Trophoblast cell (in vitro differentiated cells and primary cell): ENCODE measurements around the gene CCDC192.

Experiments
- DNase-seq, 2 donors: peaks; one replicate each; pipeline ENCODE4 v3.0.0-alpha.2; 2016
- H2AFZ ChIP-seq: 2 replicates; pipeline ENCODE4 v1.6.1; 2013; ENCODE audit warnings: low read length, moderate library complexity, mild to moderate bottlenecking; ENCODE audit not compliant: insufficient read depth, poor library complexity
- H2AK5ac ChIP-seq: 2 replicates; pipeline ENCODE4 v1.6.1; 2013; ENCODE audit warnings: mild to moderate bottlenecking, low read length
- H2BK120ac ChIP-seq: 2 replicates; pipeline ENCODE4 v1.6.1; 2013; ENCODE audit warnings: low read length, mild to moderate bottlenecking, moderate library complexity; ENCODE audit not compliant: insufficient read depth, poor library complexity
- H2BK12ac ChIP-seq: 2 replicates; pipeline ENCODE4 v1.6.1; 2013; ENCODE audit warnings: mild to moderate bottlenecking, low read length, moderate library complexity
- H2BK5ac ChIP-seq: 2 replicates; pipeline ENCODE4 v1.6.1; 2013; ENCODE audit warnings: low read length, low read depth, moderate library complexity, mild to moderate bottlenecking; ENCODE audit not compliant: poor library complexity
- H3K14ac ChIP-seq: 2 replicates; pipeline ENCODE4 v1.6.1; 2013; ENCODE audit warnings: mild to moderate bottlenecking, low read length
- H3K18ac ChIP-seq: 2 replicates; pipeline ENCODE4 v1.6.1; 2013; ENCODE audit warnings: mild to moderate bottlenecking, low read length
- H3K23ac ChIP-seq: 2 replicates; pipeline ENCODE4 v1.6.1; 2013; ENCODE audit warnings: low read length
- H3K27ac ChIP-seq: 2 replicates; pipeline ENCODE4 v1.5.1; 2013; ENCODE audit warnings: low read depth, mild to moderate bottlenecking, inconsistent platforms, low read length, moderate library complexity
- H3K27me3 ChIP-seq: 2 replicates; pipeline ENCODE4 v1.6.1; 2013; ENCODE audit warnings: inconsistent platforms, mild to moderate bottlenecking, low read length, moderate library complexity; ENCODE audit not compliant: insufficient read depth
- H3K36me3 ChIP-seq, 2 experiments: 1 replicate in 1 of 2; 2 replicates in 1 of 2; pipeline ENCODE4 v1.6.1; 2013; ENCODE audit warnings: low read length in 2 of 2, mild to moderate bottlenecking in 2 of 2, moderate library complexity in 1 of 2; ENCODE audit not compliant: insufficient read depth in 2 of 2, control insufficient read depth in 1 of 2
- H3K4ac ChIP-seq: 2 replicates; pipeline ENCODE4 v1.6.1; 2013; ENCODE audit warnings: low read depth, mild to moderate bottlenecking, low read length, moderate library complexity
- H3K4me1 ChIP-seq, 2 experiments: 1 replicate in 1 of 2; 2 replicates in 1 of 2; pipeline ENCODE4 v1.6.1; 2013; ENCODE audit warnings: low read length in 2 of 2, mild to moderate bottlenecking in 2 of 2, moderate library complexity in 1 of 2; ENCODE audit not compliant: insufficient read depth in 2 of 2, control insufficient read depth in 1 of 2
- H3K4me2 ChIP-seq: 2 replicates; pipeline ENCODE4 v1.6.1; 2013; ENCODE audit warnings: inconsistent platforms, mild to moderate bottlenecking, low read length, moderate library complexity
- H3K4me3 ChIP-seq: 2 replicates; pipeline ENCODE4 v1.5.1; 2013; ENCODE audit warnings: mild to moderate bottlenecking, low read depth, low read length, inconsistent platforms
- H3K79me1 ChIP-seq: one replicate; pipeline ENCODE4 v1.6.1; 2013; ENCODE audit warnings: low read length
- H3K79me2 ChIP-seq: 2 replicates; pipeline ENCODE4 v1.6.1; 2013; ENCODE audit warnings: low read length, mild to moderate bottlenecking; ENCODE audit not compliant: control insufficient read depth, insufficient read depth, poor library complexity
- H3K9ac ChIP-seq: 2 replicates; pipeline ENCODE4 v1.6.1; 2013; ENCODE audit warnings: mild to moderate bottlenecking, low read length
- H3K9me3 ChIP-seq: 2 replicates; pipeline ENCODE4 v1.6.1; 2013; ENCODE audit warnings: low read depth, mild to moderate bottlenecking, control low read depth, inconsistent platforms, low read length; ENCODE audit not compliant: insufficient read depth
- H4K12ac ChIP-seq: 2 replicates; pipeline ENCODE4 v1.6.1; 2013; ENCODE audit warnings: low read depth, mild to moderate bottlenecking, low read length, moderate library complexity
- H4K8ac ChIP-seq: 2 replicates; pipeline ENCODE4 v1.6.1; 2013; ENCODE audit warnings: low read depth, mild to moderate bottlenecking, low read length, moderate library complexity
- H4K91ac ChIP-seq: one replicate; pipeline ENCODE4 v1.6.1; 2013; ENCODE audit warnings: low read depth, mild to moderate bottlenecking, low read length, moderate library complexity
- WGBS: extraction: QIAGEN DNeasy Blood & Tissue Kit; methylation state at CpG from one replicate; pipeline ENCODE4 v1.1.7; 2013; ENCODE audit warnings: missing lambda C conversion rate; ENCODE audit not compliant: insufficient read length, insufficient coverage; ENCODE audit errors: extremely low coverage; 5-methylcytosine and 5-hydroxymethylcytosine counted together

The CCDC192 gene

DNA sequence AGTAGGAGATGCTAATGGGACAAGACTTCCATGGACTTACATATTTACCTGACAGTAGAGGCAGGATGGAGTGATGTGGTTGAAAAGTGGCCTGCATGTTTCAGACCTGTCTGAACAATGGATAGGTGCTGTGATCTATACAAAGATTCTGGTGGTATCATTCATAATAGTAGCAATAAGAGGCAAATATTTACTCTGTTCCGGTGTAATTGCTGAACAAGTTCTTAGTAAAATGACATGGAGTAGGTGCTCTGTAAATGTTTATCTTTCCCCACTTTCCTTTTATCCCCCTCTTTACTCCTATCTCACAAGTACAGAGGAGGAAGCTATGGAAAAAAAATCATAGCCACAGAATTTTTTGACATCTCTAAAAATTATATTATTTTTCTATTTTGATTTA lies 221.4 kb downstream of the CCDC192 start:
- Histone ChIP-seq H3K9ac (no peak overlapping the region), H4K91ac (no peak overlapping the region)

DNA sequence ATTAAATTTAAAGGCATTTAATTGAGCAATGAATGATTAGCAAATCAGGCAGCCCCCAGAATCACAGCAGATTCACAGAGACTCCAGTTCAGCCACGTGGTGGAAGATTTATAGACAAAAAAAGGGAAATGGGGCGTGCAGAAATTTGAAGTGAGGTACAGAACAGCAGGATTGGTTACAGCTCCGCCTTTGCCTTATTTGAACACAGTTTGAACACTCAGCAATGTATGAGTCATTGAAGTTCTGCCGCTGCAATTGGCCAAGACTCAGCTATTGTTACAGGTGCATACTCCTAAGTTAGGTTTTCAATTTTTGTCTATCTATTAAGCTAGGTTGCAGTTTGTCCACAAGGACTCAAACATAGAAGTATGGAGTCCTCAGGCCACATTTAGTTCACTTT lies 222.7 kb downstream of the CCDC192 start:
- Histone ChIP-seq H2BK5ac (no peak overlapping the region), H4K8ac (no peak overlapping the region), H3K18ac (no peak overlapping the region), H3K36me3 (no peaks in the 10 kb centered on the region), H3K27ac (no peak overlapping the region), H3K4me2 (no peak overlapping the region), H3K9ac (no peak overlapping the region), H2BK12ac (no peak overlapping the region), H4K91ac (no peak overlapping the region), H3K14ac (no peak overlapping the region), H3K79me2 (no peaks in the 10 kb centered on the region), H3K23ac (no peak overlapping the region), H3K4me1 (peaks cover 3 to 5% of the 10 kb centered on the region in 2 experiments), H2BK120ac (no peak overlapping the region), H3K9me3 (no peaks in the 10 kb centered on the region), H3K79me1 (no peaks in the 10 kb centered on the region), H3K4ac (no peak overlapping the region), H4K12ac (no peak overlapping the region), H3K27me3 (no peaks in the 10 kb centered on the region), H2AFZ (no peak overlapping the region), H3K4me3 (no peak overlapping the region), H2AK5ac (no peak overlapping the region)
- peak in 1 of 2 donors; percentile 23 for DNase-seq
- WGBS, result no CpG with 5 or more reads among the region's 4 CpGs

More for the DNA sequence above, 221.4 kb downstream of the CCDC192 start:
- Histone ChIP-seq H3K4me3 (no peak overlapping the region), H3K9me3 (no peaks in the 10 kb centered on the region), H2AFZ (no peak overlapping the region), H3K14ac (no peak overlapping the region), H3K36me3 (no peaks in the 10 kb centered on the region), H3K18ac (no peak overlapping the region), H3K27me3 (no peaks in the 10 kb centered on the region), H3K4me2 (no peak overlapping the region), H2BK12ac (no peak overlapping the region), H3K79me2 (no peaks in the 10 kb centered on the region), H2BK120ac (no peak overlapping the region), H3K27ac (no peak overlapping the region), H2AK5ac (no peak overlapping the region), H2BK5ac (no peak overlapping the region), H3K4me1 (no peaks in the 10 kb centered on the region), H3K79me1 (no peaks in the 10 kb centered on the region), H3K23ac (no peak overlapping the region), H4K12ac (no peak overlapping the region), H4K8ac (no peak overlapping the region), H3K4ac (no peak overlapping the region)
- DNase-seq, result no peak
- WGBS, result no CpG with 5 or more reads among the region's 1 CpG

DNA sequence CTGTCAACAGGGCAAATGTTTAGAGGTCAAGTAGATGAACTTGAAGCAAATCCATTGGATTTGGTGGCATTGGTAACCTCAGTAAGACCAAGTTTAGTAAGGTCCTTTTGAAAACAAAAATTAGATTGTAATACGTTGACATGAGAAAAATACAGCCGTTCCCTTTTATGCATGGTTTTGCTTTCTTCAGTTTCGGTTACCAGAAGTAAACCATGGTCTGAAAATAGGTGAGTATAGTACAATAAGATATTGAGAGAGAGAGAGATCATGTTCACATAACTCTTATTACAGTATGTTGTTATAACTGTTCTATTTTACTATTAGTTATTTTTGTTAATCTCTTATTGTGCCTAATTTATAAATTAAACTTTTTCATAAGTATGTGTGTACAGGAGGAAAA lies 223.8 kb downstream of the CCDC192 start:
- Histone ChIP-seq H3K27ac (no peak overlapping the region), H3K18ac (no peak overlapping the region), H3K23ac (no peak overlapping the region), H2BK5ac (no peak overlapping the region), H3K27me3 (no peaks in the 10 kb centered on the region), H3K9me3 (no peaks in the 10 kb centered on the region), H3K79me2 (no peaks in the 10 kb centered on the region), H2AK5ac (no peak overlapping the region), H3K36me3 (no peaks in the 10 kb centered on the region), H3K79me1 (no peaks in the 10 kb centered on the region), H4K91ac (no peak overlapping the region), H3K14ac (no peak overlapping the region), H2BK12ac (no peak overlapping the region), H2AFZ (no peak overlapping the region), H4K12ac (no peak overlapping the region), H3K9ac (no peak overlapping the region), H3K4me3 (no peak overlapping the region), H3K4ac (no peak overlapping the region), H4K8ac (no peak overlapping the region), H2BK120ac (no peak overlapping the region), H3K4me1 (peaks cover 3 to 6% of the 10 kb centered on the region in 2 experiments), H3K4me2 (no peak overlapping the region)
- no peak for DNase-seq
- WGBS, result no CpG with 5 or more reads among the region's 3 CpGs

DNA sequence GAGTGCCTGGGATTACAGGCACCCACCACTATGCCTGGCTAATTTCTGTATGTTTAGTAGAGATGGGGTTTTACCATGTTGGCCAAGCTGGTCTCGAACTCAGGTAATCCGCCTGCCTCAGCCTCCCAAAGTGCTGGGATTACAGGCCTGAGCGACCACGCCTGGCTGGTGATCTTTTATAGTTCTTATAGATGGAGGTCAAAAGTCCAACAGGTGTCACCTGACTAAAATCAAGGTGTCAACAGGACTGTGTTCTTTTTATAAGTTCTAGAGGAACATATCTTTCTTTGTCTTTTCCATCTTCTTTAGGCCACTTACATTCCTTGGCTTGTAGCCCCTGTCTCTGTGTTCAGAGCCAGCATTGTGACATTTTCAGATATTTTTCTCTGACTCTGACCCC lies 224.9 kb downstream of the CCDC192 start:
- H3K36me3 ChIP-seq, result no peaks in the 10 kb centered on the region
- no peak overlapping the region for H2AK5ac ChIP-seq
- H4K91ac ChIP-seq, result no peak overlapping the region
- H3K79me2 ChIP-seq, result no peaks in the 10 kb centered on the region
- no peak overlapping the region for H3K4me2 ChIP-seq
- H3K9ac ChIP-seq, result no peak overlapping the region
- WGBS, result no CpG with 5 or more reads among the region's 4 CpGs
- no peaks in the 10 kb centered on the region for H3K27me3 ChIP-seq
- H3K23ac ChIP-seq, result no peak overlapping the region
- no peak overlapping the region for H3K4me3 ChIP-seq
- no peak overlapping the region for H3K4ac ChIP-seq
- H3K79me1 ChIP-seq, result no peaks in the 10 kb centered on the region
- H3K14ac ChIP-seq, result no peak overlapping the region
- no peak overlapping the region for H2BK120ac ChIP-seq
- no peak overlapping the region for H4K8ac ChIP-seq
- no peak overlapping the region for H4K12ac ChIP-seq
- no peak overlapping the region for H3K27ac ChIP-seq
- no peak overlapping the region for H2AFZ ChIP-seq
- no peak overlapping the region for H2BK12ac ChIP-seq
- H2BK5ac ChIP-seq, result no peak overlapping the region
- no peaks in the 10 kb centered on the region for H3K9me3 ChIP-seq
- no peak for DNase-seq
- H3K4me1 ChIP-seq, result peaks cover 3 to 6% of the 10 kb centered on the region in 2 experiments
- no peak overlapping the region for H3K18ac ChIP-seq
